Measurements from ENCODE around the gene FFAR2.
"Not testable (repeated sequence)": the region's sequence is repeated elsewhere in the genome, so short reads cannot be mapped to it uniquely, and the experiment has no call there.

The FFAR2 gene

DNA sequence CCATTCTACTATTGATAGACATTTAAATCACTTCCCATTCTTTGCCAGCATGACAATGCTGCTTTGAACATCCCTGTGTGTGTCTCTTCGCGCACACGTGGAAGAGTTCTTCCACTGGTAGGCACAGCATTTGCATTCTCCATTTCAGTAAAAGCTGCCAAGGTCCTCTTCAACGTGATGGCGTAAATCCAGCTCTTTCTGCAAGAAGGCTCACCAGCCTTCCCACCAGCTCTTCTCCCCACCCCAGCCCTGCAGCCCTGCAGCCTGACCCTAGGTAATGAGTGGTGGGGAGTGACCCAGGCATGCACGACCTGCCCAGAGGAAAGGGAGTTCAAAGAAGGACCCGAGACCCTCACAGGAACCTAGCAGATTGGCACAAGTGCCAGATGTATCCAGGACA, 31.7 kb upstream of the FFAR2 start:
- DNase-seq (ENCODE audit: low read depth), result no peak
- TF ChIP-seq, protein P1, sequence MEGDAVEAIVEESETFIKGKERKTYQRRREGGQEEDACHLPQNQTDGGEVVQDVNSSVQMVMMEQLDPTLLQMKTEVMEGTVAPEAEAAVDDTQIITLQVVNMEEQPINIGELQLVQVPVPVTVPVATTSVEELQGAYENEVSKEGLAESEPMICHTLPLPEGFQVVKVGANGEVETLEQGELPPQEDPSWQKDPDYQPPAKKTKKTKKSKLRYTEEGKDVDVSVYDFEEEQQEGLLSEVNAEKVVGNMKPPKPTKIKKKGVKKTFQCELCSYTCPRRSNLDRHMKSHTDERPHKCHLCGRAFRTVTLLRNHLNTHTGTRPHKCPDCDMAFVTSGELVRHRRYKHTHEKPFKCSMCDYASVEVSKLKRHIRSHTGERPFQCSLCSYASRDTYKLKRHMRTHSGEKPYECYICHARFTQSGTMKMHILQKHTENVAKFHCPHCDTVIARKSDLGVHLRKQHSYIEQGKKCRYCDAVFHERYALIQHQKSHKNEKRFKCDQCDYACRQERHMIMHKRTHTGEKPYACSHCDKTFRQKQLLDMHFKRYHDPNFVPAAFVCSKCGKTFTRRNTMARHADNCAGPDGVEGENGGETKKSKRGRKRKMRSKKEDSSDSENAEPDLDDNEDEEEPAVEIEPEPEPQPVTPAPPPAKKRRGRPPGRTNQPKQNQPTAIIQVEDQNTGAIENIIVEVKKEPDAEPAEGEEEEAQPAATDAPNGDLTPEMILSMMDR (IDR thresholded peaks at IDR 0.05; ENCODE audit: low read length, missing control alignments), result no peak
- H3K4me3 ChIP-seq (replicated peaks; ENCODE audit: low read depth, low read length), result no peak overlapping the region

DNA sequence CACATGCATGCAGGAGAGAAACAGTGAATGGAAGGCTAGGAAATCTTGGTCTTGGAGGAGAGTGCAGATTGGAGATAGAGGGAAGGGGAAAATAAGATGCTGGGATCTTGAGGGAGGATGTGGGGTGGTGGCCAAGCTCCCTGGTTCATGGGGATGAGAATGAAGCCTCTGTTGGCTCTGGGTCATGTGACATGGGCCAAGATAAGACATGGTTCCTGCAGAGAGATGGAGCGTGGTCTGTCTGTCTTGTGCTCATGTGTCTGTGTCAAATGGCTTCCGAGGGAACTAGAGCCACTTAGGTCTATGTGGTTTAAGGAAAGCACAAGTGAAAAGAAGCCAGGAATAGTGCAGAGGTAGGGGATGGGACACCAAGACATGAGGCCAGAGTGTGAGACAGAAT, 30.8 kb upstream of the FFAR2 start:
- no peak for DNase-seq (ENCODE audit: low read depth)
- TF ChIP-seq, protein P1 (IDR thresholded peaks at IDR 0.05; ENCODE audit: low read length, missing control alignments), result no peak
- no peak overlapping the region for H3K4me3 ChIP-seq (replicated peaks; ENCODE audit: low read depth, low read length)

DNA sequence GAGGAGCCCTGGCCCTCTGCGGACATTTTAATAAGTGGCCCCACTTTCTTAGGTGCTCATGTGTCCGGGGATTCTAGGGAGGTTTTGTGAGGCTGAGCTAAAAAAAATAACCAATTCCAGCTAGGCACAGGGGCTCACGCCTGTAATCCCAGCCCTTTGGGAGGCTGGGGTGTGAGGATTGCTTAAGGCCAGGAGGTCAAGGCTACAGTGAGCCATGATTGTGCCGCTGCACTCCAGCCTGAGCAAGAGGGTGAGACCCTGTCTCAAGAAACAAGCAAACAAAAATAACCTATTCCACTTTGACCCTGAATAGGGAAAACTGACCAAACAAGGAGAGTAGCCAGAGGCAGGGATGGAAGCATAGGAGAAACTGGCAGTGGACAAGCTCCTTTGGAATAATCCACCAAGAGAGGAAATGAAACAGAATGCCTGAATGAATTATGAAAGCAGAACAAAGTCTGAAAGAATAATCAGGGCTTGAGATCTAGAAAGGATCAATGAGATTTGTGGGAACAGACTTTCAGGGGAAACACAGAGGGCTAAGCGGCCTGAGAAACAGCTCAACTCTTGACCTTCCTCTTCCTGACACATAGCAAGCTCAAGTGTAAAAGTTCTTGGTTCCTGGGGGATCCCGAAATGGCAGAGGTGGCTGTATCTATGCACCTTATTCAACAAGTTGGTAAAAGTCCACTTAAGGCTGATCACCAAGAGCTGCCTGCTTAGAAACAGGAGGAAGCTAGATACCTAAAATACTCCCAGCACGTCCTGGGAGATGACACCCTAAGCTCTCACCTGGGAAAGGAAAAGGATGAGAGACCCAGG, 30.1 kb upstream of the FFAR2 start:
- TF ChIP-seq, protein P1 (IDR thresholded peaks at IDR 0.05; ENCODE audit: low read length, missing control alignments), result no peak
- H3K4me3 ChIP-seq (replicated peaks; ENCODE audit: low read depth, low read length), result no peak overlapping the region
- DNase-seq (ENCODE audit: low read depth), result no peak

DNA sequence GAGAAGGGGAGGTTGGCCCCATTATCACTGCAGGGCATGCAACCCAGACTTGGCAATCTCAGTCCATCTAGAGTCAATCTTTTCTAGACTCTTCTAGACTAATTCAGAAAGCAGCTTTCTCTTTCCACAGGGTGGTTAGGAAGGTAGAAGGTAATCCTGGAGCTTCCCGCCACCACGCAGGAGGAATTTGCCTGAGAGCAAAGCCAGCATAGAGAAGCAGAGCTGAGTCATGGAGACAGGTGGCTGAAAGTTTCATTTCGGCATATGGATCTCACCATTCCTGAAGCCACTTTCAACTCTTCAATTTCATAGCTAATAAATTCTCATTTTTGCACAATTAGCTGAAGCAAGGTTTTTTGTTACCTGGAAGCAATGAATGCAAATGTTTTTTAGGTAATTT, 29.0 kb upstream of the FFAR2 start:
- TF ChIP-seq, protein P1 (IDR thresholded peaks at IDR 0.05; ENCODE audit: low read length, missing control alignments), result no peak
- no peak for DNase-seq (ENCODE audit: low read depth)
- H3K4me3 ChIP-seq (replicated peaks; ENCODE audit: low read depth, low read length), result no peak overlapping the region

DNA sequence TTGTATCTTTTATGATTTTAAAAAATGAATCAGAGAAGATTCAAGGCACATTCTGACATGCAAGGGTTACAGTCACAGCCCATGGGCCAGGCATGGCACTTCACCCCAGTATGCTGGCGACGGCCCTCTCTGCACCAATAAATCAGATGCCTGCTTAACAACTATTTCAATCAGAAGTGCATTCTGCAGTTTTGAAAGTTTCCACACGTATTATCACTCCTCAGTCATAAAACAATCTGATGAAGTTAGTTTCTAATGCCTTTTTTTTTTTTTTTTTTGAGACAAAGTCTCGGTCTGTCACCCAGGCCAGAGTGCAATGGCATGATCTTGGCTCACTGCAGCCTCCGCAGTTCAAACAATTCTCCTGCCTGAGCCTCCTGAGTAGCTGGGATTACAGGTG, 28.3 kb upstream of the FFAR2 start:
- no peak for DNase-seq (ENCODE audit: low read depth)
- TF ChIP-seq, protein P1 (IDR thresholded peaks at IDR 0.05; ENCODE audit: low read length, missing control alignments), result no peak
- no peak overlapping the region for H3K4me3 ChIP-seq (replicated peaks; ENCODE audit: low read depth, low read length)

DNA sequence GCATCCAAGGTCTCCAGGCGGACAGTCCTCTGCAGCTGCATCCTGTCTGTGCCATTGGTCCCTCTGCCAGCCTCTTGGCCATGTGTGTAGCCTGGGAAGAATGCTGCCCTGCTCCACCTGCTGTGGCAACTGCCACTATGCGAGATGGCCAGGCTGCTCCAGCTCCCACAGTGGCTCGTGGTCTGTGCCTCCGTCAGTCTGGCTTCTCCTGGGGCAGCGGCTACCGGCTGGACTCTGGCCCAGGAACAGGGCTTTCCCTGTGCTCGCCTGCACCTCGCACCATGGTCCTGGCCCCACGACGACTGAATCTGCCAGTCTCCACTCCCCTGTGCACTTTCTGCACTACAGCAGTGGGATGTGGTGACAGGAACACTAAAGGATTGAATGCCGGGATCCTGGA, 26.7 kb upstream of the FFAR2 start:
- DNase-seq (ENCODE audit: low read depth), result no peak
- no peak overlapping the region for H3K4me3 ChIP-seq (replicated peaks; ENCODE audit: low read depth, low read length)
- TF ChIP-seq, protein P1 (IDR thresholded peaks at IDR 0.05; ENCODE audit: low read length, missing control alignments), result no peak

DNA sequence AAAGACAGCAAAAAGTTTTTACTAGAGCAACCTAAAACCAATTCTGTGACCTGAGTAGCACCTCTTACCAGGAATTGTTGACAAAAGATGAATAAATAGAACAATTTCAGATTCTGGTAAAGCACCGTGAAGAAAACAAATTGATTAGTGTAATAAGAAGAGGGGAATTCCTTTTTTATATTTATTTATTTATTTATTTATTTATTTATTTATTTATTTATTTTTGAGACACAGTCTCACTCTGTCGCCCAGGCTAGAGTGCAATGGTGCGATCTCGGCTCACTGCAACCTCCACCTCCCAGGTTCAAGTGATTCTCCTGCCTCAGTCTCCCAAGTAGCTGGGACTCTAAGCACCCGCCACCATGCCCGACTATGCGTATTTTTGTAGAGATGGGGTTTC, 24.7 kb upstream of the FFAR2 start:
- H3K4me3 ChIP-seq (replicated peaks; ENCODE audit: low read depth, low read length); DNase-seq (ENCODE audit: low read depth): not testable (repeated sequence)

All from fibroblast of pulmonary artery (primary cell).